Stimulated activated CD8-positive, alpha-beta memory T cell treated with anti-CD3 and anti-CD28 coated beads, Interleukin-2, amount 100 ng/mL, for 48 hours (primary cell): ENCODE results near the gene GRK5.
"Not testable (repeated sequence)": the region's sequence is repeated elsewhere in the genome, so short reads cannot be mapped to it uniquely, and the experiment has no call there.

Experiments used
- DNase-seq, 2 donors: peaks; one replicate each; pipeline ENCODE4 v3.0.0-alpha.2; 2020; ENCODE audit warnings: low read depth in 2 of 2

Gene GRK5

DNA sequence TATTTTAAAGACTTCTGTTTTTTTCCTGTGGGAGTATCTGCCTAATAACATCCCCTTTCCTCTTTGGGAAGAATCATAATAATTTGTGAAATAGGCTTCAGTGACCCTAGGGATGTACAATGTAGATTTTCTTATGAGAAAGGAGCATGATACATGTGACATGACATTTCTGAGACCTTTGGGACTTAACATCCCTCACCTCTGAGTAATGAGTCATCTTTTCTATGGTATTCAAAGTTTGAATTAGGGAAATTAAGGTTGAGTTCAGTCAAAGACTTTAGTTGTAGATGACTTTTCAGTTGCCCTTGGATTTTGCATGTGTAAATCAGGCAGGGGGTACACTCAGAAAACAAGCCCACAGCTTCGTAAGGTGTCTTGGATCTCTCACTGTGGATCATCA, 14.3 kb downstream of the GRK5 start:
- no peak for DNase-seq

DNA sequence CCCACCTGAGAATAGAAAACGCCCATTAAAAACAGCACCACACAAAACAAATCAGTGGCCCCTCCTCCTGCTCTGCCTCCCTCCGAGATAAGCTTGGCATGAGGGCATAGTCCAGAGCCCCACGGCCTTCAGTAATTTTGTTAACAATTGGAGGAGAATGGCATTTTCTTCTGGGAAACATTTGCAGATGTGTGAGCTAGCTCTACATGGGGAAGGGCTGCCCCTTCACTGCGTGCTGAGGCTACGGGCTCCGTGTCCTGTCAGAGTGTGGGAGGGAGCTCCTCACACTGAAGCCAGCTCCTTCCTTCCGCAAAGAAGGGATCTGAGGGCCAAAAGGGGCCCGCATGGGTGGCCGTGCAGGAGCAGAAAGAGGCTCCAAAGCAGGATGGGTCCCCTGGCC, 15.2 kb downstream of the GRK5 start:
- DNase-seq: no peak

DNA sequence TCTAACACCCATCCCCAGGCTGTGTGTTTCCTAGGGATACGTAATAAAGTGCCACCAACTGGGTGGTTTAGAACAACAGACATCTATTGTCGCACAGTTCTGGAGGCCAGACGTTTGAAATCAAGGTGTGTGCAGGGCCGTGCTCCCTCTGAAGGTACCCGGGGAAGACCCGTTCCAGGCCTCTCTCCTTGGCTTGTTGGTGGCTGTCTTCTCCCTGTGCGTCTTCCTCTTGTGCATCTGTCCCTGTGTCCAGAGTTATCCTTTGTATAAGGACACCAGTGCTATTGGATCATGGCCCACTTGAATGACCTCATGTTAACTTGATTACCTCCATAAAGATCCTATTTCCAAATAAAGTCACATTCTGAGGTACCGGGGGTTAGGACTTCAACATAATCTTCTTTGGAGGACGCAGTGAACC, 15.6 kb downstream of the GRK5 start:
- no peak for DNase-seq

DNA sequence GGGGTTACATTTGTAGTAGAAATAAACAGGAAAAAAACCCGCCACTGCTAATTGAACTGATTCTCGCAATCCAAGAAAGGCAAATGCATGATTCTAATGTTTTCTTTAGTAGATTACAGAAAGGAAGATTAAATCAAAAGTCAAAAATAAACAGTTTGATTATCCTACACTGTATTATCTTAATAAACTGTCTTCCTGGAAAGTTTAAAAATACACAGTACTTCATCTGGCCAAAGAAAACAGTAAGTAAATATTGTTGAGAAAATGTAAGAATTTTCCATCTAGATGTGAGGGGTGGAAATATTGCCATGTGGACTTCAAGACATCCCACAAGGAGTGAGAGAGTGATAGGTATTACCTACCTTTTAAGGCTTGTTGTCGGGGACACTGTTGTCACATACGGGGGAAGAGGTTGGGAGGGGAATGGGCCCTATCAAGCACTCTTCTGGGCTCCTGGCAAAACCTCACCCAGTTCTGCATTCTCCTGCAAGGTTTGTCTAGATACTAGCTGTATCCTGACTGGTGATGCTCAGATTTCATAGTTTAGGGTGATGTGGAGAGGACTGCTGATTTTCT, 17.8 kb downstream of the GRK5 start:
- DNase-seq: no peak

DNA sequence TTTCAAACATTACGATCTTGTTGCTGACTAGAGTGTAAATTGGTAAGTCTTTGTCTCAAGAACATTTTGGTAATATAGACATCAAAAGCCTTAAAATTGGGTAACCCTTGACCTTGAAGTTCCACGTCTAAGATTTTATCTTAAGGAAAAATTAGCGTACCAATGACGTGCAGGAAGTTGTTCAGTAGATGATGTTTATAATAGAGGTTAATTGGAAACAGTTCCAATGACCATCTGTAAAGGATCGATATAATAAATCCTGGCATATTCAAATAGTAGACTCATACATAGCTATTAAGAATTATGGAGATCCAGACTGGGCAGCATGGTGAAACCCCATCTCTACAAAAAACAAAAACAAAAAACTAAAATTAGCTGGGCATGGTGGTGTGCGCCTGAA, 20.5 kb downstream of the GRK5 start:
- no peak for DNase-seq

DNA sequence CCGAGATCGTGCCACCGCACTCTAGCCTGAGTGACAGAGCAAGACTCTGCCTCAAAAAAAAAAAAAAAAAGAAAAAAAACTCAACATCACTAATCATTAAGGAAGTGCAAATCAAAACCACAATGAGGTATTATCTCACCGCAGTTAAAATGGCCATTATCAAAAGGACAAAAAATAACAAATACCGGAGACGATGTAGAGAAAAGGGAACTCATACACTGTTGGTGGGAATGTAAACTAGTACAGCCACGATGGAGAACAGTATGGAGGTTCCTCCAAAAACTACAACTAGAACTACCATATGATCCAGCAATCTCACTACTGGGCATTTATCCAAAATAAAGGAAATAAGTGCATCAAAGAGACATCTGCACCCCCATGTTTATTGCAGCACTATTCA, 24.3 kb downstream of the GRK5 start:
- DNase-seq: no peak

DNA sequence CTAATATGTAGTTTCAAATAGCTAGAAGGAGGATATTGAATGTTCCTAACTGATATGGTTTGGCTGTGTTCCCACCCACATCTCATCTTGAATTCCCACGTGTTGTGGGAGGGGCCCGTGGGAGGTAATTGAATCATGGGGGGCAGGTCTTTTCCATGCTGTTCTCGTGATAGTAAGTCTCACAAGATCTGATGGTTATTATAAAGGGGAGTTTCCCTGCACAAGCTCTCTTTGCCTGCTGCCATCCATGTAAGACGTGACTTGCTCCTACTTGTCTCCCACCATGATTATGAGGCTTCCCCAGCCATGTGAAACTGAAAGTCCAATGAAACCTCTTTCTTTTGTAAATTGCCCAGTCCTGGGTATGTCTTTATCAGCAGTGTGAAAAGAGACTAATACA, 25.1 kb downstream of the GRK5 start:
- DNase-seq: not testable (repeated sequence)

DNA sequence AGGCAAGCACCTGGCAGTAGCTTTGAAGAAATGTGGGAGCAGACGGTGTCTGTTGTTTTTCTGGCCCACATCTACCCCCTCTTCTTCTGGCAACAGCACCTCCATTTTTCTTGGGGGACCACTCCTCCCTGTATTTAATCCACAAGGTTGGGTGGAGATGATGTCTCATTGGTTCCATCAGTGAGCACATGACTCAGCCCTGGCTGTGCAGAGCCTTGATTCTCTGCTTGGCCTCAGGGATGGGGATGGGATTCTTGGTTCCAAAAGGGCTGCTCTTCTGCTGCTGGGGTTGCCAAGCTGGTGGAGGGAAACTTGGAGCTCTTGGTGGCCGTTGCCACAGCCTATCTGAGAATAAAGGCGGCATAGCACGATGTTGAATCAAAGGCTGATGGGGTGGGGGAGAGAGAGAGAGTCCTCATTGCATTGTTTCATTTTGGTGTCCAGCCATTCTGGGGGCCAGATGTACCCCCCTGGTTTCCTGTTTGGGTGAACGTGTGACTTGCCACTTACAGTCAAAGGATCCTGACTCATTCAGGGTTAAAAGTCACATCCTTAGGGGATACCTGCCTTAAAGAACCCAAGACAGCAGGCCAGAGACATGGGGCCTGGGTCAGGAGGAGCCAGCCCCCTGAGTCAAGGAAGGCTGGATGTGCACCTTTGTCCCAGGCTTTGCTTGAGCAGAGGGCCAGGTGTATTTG, 25.9 kb downstream of the GRK5 start:
- DNase-seq: no peak

DNA sequence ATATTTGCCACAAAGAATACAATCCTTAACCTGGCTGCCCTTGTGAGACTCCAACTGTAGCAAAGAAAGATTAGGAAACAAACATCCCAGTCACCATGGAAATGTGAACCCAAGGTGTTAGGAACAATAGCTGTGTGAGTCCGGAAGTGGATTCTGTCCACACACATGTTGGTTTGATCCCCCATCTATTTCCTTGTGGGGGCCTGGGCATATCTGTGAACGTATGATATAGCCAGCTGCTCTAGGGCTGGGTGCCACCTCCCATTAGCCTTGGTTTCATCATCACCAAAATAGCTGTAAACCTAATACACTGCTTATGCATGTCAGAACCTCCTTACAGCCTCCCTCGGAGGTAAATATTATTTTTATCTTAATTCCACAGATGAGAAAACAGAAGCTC, 26.4 kb downstream of the GRK5 start:
- no peak for DNase-seq

DNA sequence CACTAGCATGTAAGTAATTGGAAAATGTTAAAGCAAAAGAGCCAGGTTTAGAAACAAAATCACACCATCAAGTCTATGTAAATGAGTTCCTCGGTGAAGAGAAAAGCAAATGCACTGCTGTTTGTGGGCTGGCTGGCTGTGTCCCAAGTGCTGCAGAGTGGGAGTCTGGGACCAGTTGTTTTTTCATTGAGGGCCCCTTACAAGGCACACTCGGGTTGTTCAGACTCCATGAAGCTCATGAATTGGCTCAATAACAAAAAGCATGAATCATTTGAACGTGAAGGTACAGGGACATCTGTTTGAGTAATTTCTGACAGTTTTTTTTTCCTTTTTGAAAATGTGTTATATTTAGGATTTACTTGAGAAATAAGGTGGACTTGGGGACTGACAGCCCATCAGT, 28.0 kb downstream of the GRK5 start:
- no peak for DNase-seq

DNA sequence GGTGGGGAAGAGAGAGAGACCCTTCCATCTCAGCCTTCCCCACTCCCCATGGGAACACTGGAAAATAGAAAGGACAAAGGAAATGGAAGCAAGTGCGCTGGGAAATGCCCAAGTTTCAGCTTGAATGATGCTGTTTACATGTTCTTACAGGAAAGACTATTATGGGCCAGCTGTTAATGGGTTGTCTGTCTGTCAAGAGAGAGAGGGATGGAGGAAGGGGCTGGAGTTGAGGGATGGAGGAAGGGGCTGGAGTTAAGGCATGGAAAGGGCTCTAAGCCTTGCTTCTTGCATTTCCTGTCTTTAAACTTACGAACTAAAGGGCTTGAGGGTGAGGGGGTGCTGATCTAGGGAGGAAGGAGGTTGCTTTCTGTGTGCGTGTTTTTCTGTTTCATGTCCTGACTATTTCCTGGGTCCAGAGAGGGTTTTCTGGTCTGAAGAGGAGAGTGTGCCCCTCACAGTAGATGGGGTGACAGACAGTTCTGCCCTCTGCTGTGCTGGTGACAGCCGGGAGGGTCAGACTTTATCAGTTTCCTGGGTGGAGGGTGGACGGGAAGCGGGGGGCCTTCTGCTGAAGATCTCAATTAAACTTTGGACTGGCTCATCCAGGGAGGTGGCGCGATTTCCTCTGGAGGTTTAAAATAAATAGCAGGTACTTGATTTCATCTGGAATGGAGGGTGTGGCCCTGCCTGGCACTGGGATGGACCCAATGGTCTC, 30.5 kb downstream of the GRK5 start:
- DNase-seq: no peak

DNA sequence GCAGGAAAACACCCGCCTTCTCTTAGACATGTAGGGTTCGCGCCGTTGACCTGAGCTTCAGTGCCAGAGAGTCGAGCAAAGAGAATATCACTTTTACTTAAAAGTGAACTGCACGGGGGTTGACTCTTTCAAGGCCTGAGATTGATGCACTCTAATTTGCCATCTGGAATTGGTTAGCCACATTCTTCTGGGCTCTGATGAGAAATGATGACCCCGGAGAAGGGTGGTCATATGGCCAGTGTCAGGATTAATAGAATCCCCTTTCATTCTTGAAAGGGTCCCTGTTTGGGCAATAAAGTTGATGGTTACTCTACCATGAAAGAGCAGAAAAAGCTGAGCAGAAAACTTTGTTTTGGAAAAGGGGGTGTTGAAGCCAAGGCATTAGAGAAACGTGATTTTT, 31.2 kb downstream of the GRK5 start:
- no peak for DNase-seq

DNA sequence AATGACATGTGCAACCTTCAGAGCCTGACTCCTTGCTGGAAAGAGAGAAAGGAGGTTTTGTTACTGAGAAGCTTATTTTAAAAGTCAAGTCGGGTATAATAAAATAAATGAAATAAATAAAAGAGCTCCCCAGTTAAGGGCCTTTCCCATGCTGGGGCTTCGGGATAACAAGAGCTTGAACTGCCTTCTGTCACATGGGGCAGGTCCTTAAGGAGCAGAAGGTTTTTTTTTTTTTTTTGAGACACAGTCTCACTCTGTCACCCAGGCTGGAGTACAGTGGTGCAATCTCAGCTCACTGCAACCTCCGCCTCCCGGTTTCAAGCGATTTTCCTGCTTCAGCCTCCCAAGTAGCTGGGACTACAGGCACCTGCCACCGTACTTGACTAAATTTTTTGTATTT, 31.6 kb downstream of the GRK5 start:
- DNase-seq: not testable (repeated sequence)

DNA sequence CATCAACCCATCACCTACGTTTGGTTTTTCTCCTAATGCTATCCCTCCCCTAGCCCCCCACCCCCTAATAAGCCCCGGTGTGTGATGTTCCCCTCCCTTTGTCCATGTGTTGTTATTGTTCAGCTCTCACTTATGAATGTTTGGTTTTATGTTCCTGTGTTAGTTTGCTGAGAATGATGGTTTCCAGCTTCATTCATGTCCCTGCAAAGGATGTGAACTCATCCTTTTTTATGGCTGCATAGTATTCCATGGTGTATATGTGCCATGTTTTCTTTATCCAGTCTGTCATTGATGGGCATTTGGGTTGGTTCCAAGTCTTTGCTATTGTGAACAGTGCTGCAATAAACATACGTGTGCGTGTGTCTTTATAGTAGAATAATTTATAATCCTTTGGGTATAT, 32.3 kb downstream of the GRK5 start:
- DNase-seq: not testable (repeated sequence)

DNA sequence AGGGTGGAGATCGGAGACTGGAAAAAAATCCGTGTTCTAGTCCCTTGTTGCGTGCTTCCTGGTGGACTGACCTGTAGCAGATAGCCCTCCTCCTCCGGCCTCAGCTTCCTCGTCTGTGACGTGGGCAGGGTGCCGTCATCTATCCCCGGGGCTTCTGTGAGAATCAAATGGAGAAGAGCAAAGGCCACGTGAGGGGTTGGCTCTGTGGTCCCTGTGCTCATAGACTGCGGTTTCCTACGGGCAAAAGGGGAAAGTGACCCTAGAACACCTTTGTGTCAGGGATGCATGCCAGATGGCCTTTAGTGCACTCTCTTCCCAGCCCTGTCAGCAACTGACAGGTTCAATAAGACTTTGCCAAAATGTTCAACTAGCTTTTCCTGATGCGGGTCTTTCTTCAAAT, 33.7 kb downstream of the GRK5 start:
- DNase-seq: no peak

DNA sequence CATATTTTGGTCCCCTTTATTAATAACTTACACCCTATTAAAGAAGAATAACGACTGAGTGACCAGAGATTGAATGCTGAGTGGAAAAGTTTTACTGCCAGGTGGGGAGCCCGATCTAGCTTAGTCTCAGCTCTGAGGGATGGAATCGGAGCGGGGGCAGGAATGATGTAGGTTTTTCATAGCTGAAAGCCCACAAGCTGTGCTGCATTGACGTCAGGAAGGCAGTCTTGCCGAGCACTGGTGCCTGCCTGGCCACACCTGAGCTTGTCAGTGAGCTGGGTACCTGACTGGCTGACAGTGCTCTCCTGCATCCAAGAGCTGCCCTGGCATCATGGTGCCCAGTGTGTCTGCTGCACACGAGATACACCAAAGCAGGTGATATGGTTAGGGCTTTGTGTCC, 34.8 kb downstream of the GRK5 start:
- no peak for DNase-seq

DNA sequence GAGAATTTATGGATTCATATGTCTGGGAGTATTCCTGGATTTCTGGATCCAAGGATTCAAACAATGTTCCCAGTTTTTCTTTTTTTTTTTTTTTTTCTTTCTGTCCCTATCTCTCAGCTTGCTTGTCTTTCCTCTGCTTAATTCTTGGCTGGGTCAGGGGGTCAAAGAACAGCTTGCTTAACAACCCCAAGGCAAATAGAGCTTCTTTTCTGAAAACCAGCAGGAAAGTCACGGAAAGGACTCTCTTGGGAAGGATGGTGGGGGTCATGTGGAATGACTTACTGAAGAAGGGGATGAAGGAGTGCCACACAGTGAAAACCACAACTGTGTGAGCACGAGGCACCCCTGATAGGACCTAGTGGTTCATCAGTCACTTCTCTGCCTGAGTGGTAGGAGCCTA, 36.1 kb downstream of the GRK5 start:
- DNase-seq: no peak

DNA sequence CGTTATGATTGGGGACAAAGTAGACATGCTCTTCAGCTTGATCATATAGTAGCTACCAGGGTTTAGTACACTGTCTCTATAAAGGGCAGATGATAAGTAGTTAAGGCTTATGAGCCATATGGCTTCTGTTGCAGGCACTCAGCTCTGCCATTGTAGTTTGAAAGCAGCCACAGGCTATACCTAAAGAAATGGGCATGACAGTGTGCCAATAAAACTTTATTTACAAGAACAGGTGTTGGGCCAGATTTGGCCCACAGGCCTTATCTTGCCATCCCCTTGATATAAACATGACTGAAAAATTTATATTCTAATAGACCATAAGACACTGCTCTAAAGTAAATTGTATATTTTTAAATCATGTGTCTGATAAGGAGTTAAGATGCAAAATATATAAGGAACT, 36.6 kb downstream of the GRK5 start:
- DNase-seq: no peak

DNA sequence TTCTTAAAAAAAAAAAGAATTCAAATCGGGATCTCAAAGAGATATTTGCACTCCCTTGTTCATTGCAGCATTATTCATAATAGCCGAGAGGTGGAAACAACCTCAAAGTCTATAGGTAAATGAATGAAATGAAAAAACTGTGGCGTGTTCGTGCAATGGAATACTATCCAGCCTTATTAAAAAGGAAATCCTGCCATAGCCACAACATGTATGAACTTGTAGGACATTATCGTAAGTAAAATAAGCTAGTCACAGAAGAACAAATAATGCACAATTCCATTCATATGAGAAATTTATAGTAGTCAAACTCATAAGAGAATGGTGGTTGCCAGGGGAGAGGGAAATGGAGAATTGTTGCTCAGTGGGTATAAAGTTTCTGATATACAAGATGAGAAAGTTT, 37.9 kb downstream of the GRK5 start:
- no peak for DNase-seq

DNA sequence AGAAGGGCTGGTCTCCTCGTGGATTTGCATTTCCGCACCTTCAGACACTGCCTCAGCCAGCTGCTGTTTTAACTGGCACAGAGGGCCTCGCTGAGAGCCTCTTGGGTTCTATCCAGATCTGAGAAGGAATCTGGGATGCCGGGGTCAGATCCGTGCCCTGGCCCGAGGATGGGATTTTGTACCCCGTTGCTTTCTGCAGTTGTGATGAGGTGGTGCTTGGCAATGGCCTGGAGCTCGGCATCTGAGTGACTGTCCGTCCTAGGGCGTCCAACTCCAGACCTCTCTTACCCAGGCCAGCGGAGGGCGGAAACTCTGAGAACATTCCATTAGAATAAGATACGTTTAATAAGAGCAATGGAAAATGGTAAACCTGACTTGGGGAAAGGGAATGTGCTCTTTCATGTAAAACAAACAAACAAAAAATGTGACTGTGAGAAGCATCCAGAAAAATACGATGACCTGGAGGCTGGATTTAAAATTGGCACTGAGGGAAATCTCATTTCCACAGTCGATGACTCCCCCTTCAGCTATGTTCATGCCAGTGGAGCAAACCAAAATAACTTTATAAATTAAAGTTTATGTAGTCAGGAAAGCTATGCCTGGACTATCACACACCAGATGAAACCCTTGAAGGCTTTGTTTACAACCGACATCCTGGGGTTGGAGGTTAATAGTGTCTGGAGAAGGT, 39.6 kb downstream of the GRK5 start:
- DNase-seq: no peak

DNA sequence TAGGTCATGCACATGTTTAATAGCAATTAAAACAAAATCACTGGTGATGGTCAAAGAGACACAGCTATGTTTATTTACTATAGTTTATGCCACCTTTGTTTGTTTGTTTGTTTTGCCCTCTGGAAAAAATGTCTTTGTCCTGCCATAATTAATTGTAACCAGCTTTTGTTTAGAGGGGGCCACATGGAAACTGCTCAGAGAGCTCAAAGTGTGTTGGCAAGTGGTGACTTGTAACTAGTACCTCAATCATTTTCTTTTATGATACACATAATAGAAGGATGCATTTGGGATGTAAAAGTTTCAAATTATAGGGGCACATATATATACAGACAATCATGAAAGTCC, 40.2 kb downstream of the GRK5 start:
- DNase-seq: no peak

DNA sequence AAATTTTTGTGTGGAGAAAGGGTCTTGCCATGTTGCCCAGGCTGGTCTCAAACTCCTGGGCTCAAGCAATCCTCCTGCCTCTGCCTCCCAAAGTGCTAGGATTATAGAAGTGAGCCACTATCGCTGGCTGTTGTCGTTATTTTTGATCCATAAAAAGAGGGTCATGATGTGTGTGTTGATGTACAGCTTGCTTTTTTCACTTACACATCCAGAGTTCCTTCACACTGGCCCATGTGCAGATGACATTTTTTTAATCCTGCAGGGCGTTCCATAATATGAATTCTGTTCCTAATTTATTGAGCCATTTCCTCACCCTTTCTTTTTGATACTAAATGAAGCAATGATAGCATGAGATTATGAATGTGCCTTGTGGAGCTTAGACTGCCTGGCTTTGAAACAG, 40.8 kb downstream of the GRK5 start:
- no peak for DNase-seq

DNA sequence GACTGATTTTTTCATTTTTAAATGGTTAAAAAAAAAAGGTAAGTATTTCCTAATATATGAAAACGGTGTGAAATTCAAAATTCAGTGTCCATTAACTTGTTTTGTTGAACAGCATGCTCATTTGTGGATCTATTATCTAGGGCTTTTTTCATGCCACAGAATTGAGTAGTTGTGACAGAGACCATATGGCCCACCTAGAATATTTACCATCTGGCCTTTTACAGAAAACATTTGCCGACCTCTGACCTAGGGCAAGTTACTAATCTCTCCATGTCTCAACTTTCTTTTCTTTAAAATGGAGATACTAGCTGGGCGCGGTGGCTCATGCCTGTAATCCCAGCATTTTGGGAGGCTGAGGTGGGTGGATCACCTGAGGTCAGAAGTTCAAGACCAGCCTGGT, 41.3 kb downstream of the GRK5 start:
- DNase-seq: no peak
